ENCODE measurements around the gene SYNDIG1. TPM values are rescaled to one million over a fixed set of nuclear protein-coding genes. Genes with fewer than 3 reads are reported as not detected.

Gene SYNDIG1
- total and polyA plus RNA-seq, 5 donors from 2014 or later, result not detected

DNA sequence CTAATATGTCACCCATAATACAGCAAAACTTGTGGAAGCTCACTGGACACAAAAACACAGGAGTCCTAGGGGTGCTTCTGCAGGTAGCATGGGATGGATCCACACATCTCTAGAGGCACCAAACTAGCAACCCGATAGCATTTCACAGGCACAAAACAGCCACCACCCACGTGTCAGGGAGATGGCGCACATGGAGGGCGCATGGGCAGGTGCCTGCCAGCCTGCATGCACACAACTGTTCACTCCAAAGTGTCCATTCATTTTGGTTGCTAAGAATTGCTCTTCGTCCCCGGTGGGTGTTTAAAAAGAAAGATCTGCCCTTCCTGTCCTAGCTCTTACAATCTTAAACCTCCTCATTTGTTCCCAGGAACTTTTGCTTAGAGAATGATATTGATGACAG is 171.3 kb downstream of the SYNDIG1 start:
- Mint-ChIP-seq H3K4me3 (no peak overlapping the region), H3K27ac (no peak overlapping the region), H3K9me3 (peaks cover 0 to 6% (median 0%) of the 10 kb centered on the region in 7 donors), H3K36me3 (no peaks in the 10 kb centered on the region), H3K27me3 (no peaks in the 10 kb centered on the region), H3K4me1 (no peaks in the 10 kb centered on the region)
- no peak for ATAC-seq (ENCODE audit: low read depth in 2 of 2)
- no peak for DNase-seq
- H3K4me1 ChIP-seq (ENCODE audit: control insufficient read depth, insufficient read depth, low read length, poor library complexity, severe bottlenecking), result no peaks in the 10 kb centered on the region
- H3K27me3 ChIP-seq (ENCODE audit: control insufficient read depth, insufficient read depth, low read length), result no peaks in the 10 kb centered on the region
- H3K36me3 ChIP-seq (ENCODE audit: control insufficient read depth, insufficient read depth, low read length), result no peaks in the 10 kb centered on the region
- no peaks in the 10 kb centered on the region for H3K9me3 ChIP-seq (ENCODE audit: control insufficient read depth in 2 of 2, low read length in 2 of 2)
- H3K4me3 ChIP-seq (ENCODE audit: low read depth, low read length), result no peak overlapping the region
- H3K27ac ChIP-seq (ENCODE audit: insufficient read depth, low read length, poor library complexity, severe bottlenecking), result no peak overlapping the region

DNA sequence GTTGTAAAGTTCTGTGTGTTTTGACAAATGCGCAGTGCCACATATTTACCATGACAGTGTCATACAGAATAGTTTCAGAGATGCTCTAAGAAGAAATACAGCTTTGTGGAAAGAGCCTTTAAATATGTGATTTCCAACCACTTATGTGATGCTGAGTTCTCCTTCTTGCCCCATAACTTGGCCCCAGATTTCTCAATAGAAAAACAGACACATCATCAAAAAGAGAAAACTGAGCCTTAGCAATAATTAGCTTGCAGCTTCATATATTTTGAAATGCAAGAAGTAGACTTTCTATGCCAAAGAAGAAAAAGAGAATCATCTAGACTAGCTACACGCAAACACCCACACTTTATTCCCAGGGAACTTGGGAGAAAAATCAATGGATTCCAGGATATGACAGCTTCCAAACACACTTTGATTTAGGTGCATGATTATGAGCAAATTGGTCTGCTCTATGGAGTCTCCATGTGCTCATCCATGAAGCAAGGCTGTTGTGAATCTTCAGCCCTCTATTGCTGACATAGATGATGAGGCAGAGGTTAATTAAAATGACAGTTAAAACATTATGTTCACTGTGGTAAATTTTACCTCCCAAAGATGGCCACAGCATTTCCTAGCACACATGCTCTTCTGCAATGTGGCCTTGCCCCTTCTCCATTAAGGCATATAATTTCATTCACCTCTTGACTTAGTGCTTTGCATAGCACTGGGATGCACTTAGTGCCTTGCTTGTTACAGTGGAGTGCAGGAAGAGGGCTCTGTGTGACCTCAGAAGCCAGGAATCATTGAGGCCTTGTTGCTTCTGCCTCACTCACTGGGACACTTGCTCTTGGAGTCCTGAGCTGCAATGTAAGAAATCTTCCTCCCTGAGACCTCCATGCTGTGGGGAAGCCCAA is 174.6 kb downstream of the SYNDIG1 start:
- DNase-seq (no peak), ATAC-seq (ENCODE audit: low read depth in 2 of 2) (no peak)
- Mint-ChIP-seq H3K9me3 (peaks cover 0 to 6% (median 0%) of the 10 kb centered on the region in 7 donors), H3K27me3 (no peaks in the 10 kb centered on the region), H3K4me3 (no peak overlapping the region), H3K27ac (peak overlapping the region in 1 of 3 donors; percentile 67), H3K4me1 (no peaks in the 10 kb centered on the region), H3K36me3 (no peaks in the 10 kb centered on the region)
- Histone ChIP-seq H3K4me3 (ENCODE audit: low read depth, low read length) (no peak overlapping the region), H3K36me3 (ENCODE audit: control insufficient read depth, insufficient read depth, low read length) (no peaks in the 10 kb centered on the region), H3K27me3 (ENCODE audit: control insufficient read depth, insufficient read depth, low read length) (no peaks in the 10 kb centered on the region), H3K27ac (ENCODE audit: insufficient read depth, low read length, poor library complexity, severe bottlenecking) (no peak overlapping the region), H3K4me1 (ENCODE audit: control insufficient read depth, insufficient read depth, low read length, poor library complexity, severe bottlenecking) (no peaks in the 10 kb centered on the region), H3K9me3 (ENCODE audit: control insufficient read depth in 2 of 2, low read length in 2 of 2) (no peaks in the 10 kb centered on the region)

DNA sequence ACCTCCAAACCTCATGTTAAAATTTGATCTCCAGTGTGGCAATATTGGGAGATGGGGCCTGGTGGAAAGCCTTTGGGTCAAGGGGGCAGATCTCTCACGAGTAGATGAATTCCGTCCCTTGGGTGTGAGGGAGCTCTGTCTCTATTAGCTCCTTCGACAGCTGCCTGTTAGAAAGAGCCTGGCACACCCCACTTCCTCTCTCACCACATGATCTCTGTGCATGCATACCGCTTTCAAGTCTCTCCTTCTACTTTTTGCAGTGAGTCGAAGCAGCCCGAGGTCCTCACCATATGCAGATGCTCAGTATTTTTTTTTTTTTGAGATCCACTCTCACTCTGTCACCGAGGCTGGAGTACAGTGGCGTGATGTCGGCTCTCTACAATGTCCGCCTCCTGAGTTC is 176.9 kb downstream of the SYNDIG1 start:
- Mint-ChIP-seq H3K27ac (no peak overlapping the region), H3K4me3 (no peak overlapping the region), H3K36me3 (no peaks in the 10 kb centered on the region), H3K27me3 (no peaks in the 10 kb centered on the region), H3K9me3 (peaks cover 0 to 6% (median 0%) of the 10 kb centered on the region in 7 donors), H3K4me1 (no peaks in the 10 kb centered on the region)
- H3K27me3 ChIP-seq (ENCODE audit: control insufficient read depth, insufficient read depth, low read length), result no peaks in the 10 kb centered on the region
- H3K4me1 ChIP-seq (ENCODE audit: control insufficient read depth, insufficient read depth, low read length, poor library complexity, severe bottlenecking), result no peaks in the 10 kb centered on the region
- no peak overlapping the region for H3K4me3 ChIP-seq (ENCODE audit: low read depth, low read length)
- no peak for DNase-seq
- no peak overlapping the region for H3K27ac ChIP-seq (ENCODE audit: insufficient read depth, low read length, poor library complexity, severe bottlenecking)
- no peak for ATAC-seq (ENCODE audit: low read depth in 2 of 2)
- no peaks in the 10 kb centered on the region for H3K9me3 ChIP-seq (ENCODE audit: control insufficient read depth in 2 of 2, low read length in 2 of 2)
- no peaks in the 10 kb centered on the region for H3K36me3 ChIP-seq (ENCODE audit: control insufficient read depth, insufficient read depth, low read length)

DNA sequence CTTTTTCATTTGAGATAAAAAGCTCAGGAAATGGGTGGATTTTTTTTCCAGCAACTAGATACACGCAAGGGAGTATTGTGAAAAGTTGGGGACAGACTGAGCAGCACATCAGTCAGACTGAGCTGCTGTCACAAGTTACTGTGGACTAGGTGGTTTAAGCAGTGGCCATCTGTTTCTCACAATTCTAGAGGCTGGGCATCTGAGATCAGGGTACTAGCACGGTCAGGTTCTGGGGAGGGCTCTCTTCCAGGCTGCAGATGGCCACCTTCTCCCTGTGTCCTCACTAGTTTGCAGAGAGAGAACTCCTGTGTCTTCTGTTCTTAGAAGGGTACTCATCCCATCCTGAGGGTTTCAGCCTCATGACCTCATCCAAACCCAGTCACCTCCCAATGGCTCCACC is 178.3 kb downstream of the SYNDIG1 start:
- no peak for DNase-seq
- Mint-ChIP-seq H3K36me3 (no peaks in the 10 kb centered on the region), H3K4me3 (no peak overlapping the region), H3K27ac (no peak overlapping the region), H3K4me1 (no peaks in the 10 kb centered on the region), H3K27me3 (no peaks in the 10 kb centered on the region), H3K9me3 (peaks cover 0 to 6% (median 0%) of the 10 kb centered on the region in 7 donors)
- Histone ChIP-seq H3K36me3 (ENCODE audit: control insufficient read depth, insufficient read depth, low read length) (no peaks in the 10 kb centered on the region), H3K9me3 (ENCODE audit: control insufficient read depth in 2 of 2, low read length in 2 of 2) (no peaks in the 10 kb centered on the region), H3K4me1 (ENCODE audit: control insufficient read depth, insufficient read depth, low read length, poor library complexity, severe bottlenecking) (no peaks in the 10 kb centered on the region), H3K27me3 (ENCODE audit: control insufficient read depth, insufficient read depth, low read length) (no peaks in the 10 kb centered on the region), H3K27ac (ENCODE audit: insufficient read depth, low read length, poor library complexity, severe bottlenecking) (no peak overlapping the region), H3K4me3 (ENCODE audit: low read depth, low read length) (no peak overlapping the region)
- ATAC-seq (ENCODE audit: low read depth in 2 of 2), result no peak

DNA sequence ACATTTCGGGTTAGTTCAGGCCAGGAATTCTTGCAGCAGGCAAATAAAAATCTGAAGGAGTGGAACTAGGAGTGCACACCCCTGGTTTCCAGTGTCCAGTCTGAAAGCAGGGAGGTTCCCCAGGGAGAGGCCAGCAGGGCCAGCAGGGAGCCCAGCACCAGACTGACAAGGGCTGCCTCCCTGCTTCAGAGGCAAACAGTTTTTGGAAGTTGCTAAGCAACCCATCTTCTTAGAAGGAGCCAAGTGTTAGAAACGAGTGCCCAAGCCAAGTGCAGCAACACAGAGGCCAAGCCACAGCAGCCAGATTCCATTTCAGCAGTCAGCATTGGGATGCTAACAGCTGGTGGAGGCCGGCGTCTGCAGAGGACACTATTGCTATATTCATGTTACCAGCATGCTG is 179.1 kb downstream of the SYNDIG1 start:
- H3K4me1 Mint-ChIP-seq, result no peaks in the 10 kb centered on the region
- ATAC-seq (ENCODE audit: low read depth in 2 of 2) (no peak), DNase-seq (no peak)
- no peaks in the 10 kb centered on the region for H3K36me3 Mint-ChIP-seq
- peaks cover 0 to 4% (median 0%) of the 10 kb centered on the region in 7 donors for H3K9me3 Mint-ChIP-seq
- H3K27ac Mint-ChIP-seq, result no peak overlapping the region
- Histone ChIP-seq H3K4me3 (ENCODE audit: low read depth, low read length) (no peak overlapping the region), H3K9me3 (ENCODE audit: control insufficient read depth in 2 of 2, low read length in 2 of 2) (no peaks in the 10 kb centered on the region), H3K36me3 (ENCODE audit: control insufficient read depth, insufficient read depth, low read length) (no peaks in the 10 kb centered on the region), H3K27me3 (ENCODE audit: control insufficient read depth, insufficient read depth, low read length) (no peaks in the 10 kb centered on the region), H3K27ac (ENCODE audit: insufficient read depth, low read length, poor library complexity, severe bottlenecking) (no peak overlapping the region), H3K4me1 (ENCODE audit: control insufficient read depth, insufficient read depth, low read length, poor library complexity, severe bottlenecking) (no peaks in the 10 kb centered on the region)
- no peak overlapping the region for H3K4me3 Mint-ChIP-seq
- H3K27me3 Mint-ChIP-seq, result no peaks in the 10 kb centered on the region

DNA sequence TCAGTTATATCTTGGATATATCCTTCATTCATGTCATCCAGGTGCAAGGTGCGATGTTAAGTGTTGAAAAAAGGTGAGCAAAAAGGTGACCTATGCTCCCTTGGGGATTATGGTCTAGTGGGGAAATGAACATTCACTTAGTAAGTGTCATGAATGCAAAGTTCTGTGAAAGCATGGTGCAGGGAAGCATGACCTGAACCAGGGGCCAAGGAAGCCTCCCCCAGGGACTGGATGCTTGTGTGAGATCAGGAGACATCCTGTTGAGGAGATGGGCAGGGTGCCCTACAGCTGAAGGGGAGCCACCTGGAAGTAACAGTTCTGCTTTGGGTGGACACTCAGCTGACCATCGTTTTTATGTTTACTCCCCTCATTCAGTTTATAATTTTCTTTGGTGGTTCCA is 179.5 kb downstream of the SYNDIG1 start:
- no peaks in the 10 kb centered on the region for H3K36me3 ChIP-seq (ENCODE audit: control insufficient read depth, insufficient read depth, low read length)
- ATAC-seq (ENCODE audit: low read depth in 2 of 2), result no peak
- Mint-ChIP-seq H3K27ac (no peak overlapping the region), H3K27me3 (no peaks in the 10 kb centered on the region), H3K36me3 (no peaks in the 10 kb centered on the region), H3K4me1 (no peaks in the 10 kb centered on the region), H3K9me3 (peaks cover 0 to 3% (median 0%) of the 10 kb centered on the region in 7 donors), H3K4me3 (no peak overlapping the region)
- H3K4me1 ChIP-seq (ENCODE audit: control insufficient read depth, insufficient read depth, low read length, poor library complexity, severe bottlenecking), result no peaks in the 10 kb centered on the region
- H3K4me3 ChIP-seq (ENCODE audit: low read depth, low read length), result no peak overlapping the region
- H3K9me3 ChIP-seq (ENCODE audit: control insufficient read depth in 2 of 2, low read length in 2 of 2), result no peaks in the 10 kb centered on the region
- H3K27ac ChIP-seq (ENCODE audit: insufficient read depth, low read length, poor library complexity, severe bottlenecking), result no peak overlapping the region
- H3K27me3 ChIP-seq (ENCODE audit: control insufficient read depth, insufficient read depth, low read length), result no peaks in the 10 kb centered on the region
- no peak for DNase-seq

DNA sequence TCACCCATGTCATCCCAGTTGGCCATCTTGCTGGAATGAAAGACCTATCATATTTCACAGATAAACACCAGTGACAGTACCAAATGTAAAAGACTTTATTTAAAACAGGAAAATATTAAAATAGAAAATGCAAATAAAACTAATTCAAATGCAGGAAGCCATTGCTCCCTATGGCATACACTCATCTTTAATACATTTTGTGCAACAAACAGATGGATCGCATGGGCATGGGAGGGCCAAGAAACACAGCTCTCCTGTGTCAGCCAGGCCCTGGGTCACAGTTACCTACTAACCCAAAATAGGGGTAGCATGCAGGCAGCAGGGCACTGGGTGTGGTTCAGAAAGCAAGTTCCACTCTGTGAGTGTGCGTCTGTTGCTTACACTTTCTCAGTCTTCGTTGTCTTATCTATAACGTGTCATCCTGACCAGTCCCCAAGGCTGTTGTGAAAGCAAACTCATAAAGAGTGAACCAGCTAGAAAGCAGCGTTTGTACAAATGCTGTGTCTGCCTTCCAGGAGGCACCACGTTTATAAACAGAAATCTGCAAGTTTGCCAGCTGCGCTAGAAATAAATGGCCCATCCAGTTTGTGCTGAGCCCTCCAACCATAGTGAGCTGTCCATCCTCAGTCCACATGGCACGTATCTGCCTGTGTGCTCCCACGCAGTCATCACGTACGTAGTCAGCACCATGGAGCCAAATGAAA is 180.5 kb downstream of the SYNDIG1 start:
- Histone ChIP-seq H3K27ac (ENCODE audit: insufficient read depth, low read length, poor library complexity, severe bottlenecking) (no peak overlapping the region), H3K27me3 (ENCODE audit: control insufficient read depth, insufficient read depth, low read length) (no peaks in the 10 kb centered on the region), H3K4me1 (ENCODE audit: control insufficient read depth, insufficient read depth, low read length, poor library complexity, severe bottlenecking) (no peaks in the 10 kb centered on the region), H3K9me3 (ENCODE audit: control insufficient read depth in 2 of 2, low read length in 2 of 2) (no peaks in the 10 kb centered on the region), H3K4me3 (ENCODE audit: low read depth, low read length) (no peak overlapping the region), H3K36me3 (ENCODE audit: control insufficient read depth, insufficient read depth, low read length) (no peaks in the 10 kb centered on the region)
- DNase-seq (no peak), ATAC-seq (ENCODE audit: low read depth in 2 of 2) (no peak)
- Mint-ChIP-seq H3K27ac (no peak overlapping the region), H3K4me3 (no peak overlapping the region), H3K4me1 (no peaks in the 10 kb centered on the region), H3K27me3 (no peaks in the 10 kb centered on the region), H3K36me3 (no peaks in the 10 kb centered on the region), H3K9me3 (peaks cover 0 to 3% (median 0%) of the 10 kb centered on the region in 7 donors)

Measured in CD4-positive, CD25-positive, alpha-beta regulatory T cell (primary cell).